ENCODE data around the gene CEP78.

GRCh38 chr9:78307360-78307759 is 71.5 kb downstream of the CEP78 start:
- TF ChIP-seq, protein P1, sequence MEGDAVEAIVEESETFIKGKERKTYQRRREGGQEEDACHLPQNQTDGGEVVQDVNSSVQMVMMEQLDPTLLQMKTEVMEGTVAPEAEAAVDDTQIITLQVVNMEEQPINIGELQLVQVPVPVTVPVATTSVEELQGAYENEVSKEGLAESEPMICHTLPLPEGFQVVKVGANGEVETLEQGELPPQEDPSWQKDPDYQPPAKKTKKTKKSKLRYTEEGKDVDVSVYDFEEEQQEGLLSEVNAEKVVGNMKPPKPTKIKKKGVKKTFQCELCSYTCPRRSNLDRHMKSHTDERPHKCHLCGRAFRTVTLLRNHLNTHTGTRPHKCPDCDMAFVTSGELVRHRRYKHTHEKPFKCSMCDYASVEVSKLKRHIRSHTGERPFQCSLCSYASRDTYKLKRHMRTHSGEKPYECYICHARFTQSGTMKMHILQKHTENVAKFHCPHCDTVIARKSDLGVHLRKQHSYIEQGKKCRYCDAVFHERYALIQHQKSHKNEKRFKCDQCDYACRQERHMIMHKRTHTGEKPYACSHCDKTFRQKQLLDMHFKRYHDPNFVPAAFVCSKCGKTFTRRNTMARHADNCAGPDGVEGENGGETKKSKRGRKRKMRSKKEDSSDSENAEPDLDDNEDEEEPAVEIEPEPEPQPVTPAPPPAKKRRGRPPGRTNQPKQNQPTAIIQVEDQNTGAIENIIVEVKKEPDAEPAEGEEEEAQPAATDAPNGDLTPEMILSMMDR (IDR thresholded peaks at IDR 0.05) = no peak
- no peak for TF ChIP-seq POLR2A (IDR thresholded peaks at IDR 0.05)
